K562 (cell line): ENCODE data around the gene SCP2. TPM values are rescaled to one million over a fixed set of nuclear protein-coding genes. Genes with fewer than 3 reads are reported as not detected.

Source experiments
- ATAC-seq: fragments of 200-7000 bp; cut with Tn5 transposase; 3 replicates; pipeline ENCODE4 v1.9.1; 2020; ENCODE audit warnings: moderate library complexity
- BruUV-seq: library from RNA; stranded (reverse); fragments of 400-500 nt; replicated peaks from 2 replicates; lab custom pipeline; 2021; lab: Mats Ljungman, UMichigan
- CTCF ChIA-PET: fragments of 300-600 bp; formaldehyde crosslinking; extraction: SDS; loops from one replicate; lab custom pipeline; 2021; ENCODE audit warnings: low intra/inter-chr PET ratio; lab: Yijun Ruan, JAX
- POLR2A ChIA-PET: fragments of 300-600, 350-650 bp; sonication (Branson Sonifier 250); formaldehyde crosslinking; extraction: SDS; loops from one replicate; lab custom pipeline; 2021; ENCODE audit warnings: antibody characterized with exemption, inconsistent platforms; lab: Yijun Ruan, JAX
- DNase-seq, 4 experiments: peaks; one replicate each; pipeline versions ENCODE4 v3.0.0 to v3.0.0-alpha.2; 2011 to 2018; ENCODE audit warnings: low spot score in 3 of 4, mixed read lengths in 3 of 4; ENCODE audit errors: extremely low read depth in 1 of 4
- FAIRE-seq: peaks from 2 replicates; lab custom pipeline; 2011; peaks lifted over from hg19 to GRCh38; lab: Jason Lieb, UNC
- H2AFZ ChIP-seq: 2 replicates; pipeline ENCODE4 v1.6.0; 2011; ENCODE audit warnings: low read depth, low read length, control low read depth, inconsistent platforms
- H3K27ac ChIP-seq: fragments of 200-600 bp; 3 replicates; pipeline ENCODE4 v1.8.0; 2011; ENCODE audit warnings: low read depth, mild to moderate bottlenecking, control low read depth, inconsistent platforms, low read length, moderate library complexity, mixed read lengths; ENCODE audit errors: extremely low read depth
- H3K27me3 ChIP-seq, 2 experiments: fragments of 300-600 bp in 1 of 2; 2 replicates in 1 of 2; 3 replicates in 1 of 2; pipeline versions ENCODE4 v1.6.0 to v1.8.0; 2011; ENCODE audit warnings: inconsistent platforms in 2 of 2, low read length in 2 of 2, mild to moderate bottlenecking in 1 of 2, mixed read lengths in 1 of 2, moderate library complexity in 1 of 2; ENCODE audit not compliant: control insufficient read depth in 2 of 2, insufficient read depth in 2 of 2
- H3K36me3 ChIP-seq: fragments of 300-600 bp; 3 replicates; pipeline ENCODE4 v1.8.0; 2011; ENCODE audit warnings: mild to moderate bottlenecking, low read length, inconsistent platforms; ENCODE audit not compliant: control insufficient read depth, insufficient read depth
- H3K4me1 ChIP-seq, 2 experiments: fragments of 200-600 bp in 1 of 2; replicated peaks in 1 of 2; 2 replicates in 1 of 2; 3 replicates in 1 of 2; pipeline versions ENCODE4 v1.5.1 to v1.8.0; 2011; ENCODE audit warnings: inconsistent platforms in 2 of 2, low read length in 2 of 2, mild to moderate bottlenecking in 1 of 2, mixed read lengths in 1 of 2, moderate library complexity in 1 of 2; ENCODE audit not compliant: control insufficient read depth in 2 of 2, insufficient read depth in 2 of 2
- H3K4me2 ChIP-seq: 2 replicates; pipeline ENCODE4 v1.6.1; 2011; ENCODE audit warnings: low read length, control low read depth, inconsistent platforms, mixed read lengths; ENCODE audit not compliant: insufficient read depth
- H3K4me3 ChIP-seq: fragments of 200-600 bp; sonication (generic), shearing (Covaris generic); 2 replicates; pipeline ENCODE4 v1.5.1; 2016; ENCODE audit warnings: control low read depth, inconsistent platforms
- H3K79me2 ChIP-seq: fragments of 200-600 bp; 3 replicates; pipeline ENCODE4 v1.8.0; 2011; ENCODE audit warnings: low read length, inconsistent platforms; ENCODE audit not compliant: control insufficient read depth, insufficient read depth
- H3K9ac ChIP-seq, 2 experiments: 2 replicates each; pipeline versions ENCODE4 v1.6.0 to v1.6.1; 2011; ENCODE audit warnings: low read depth in 2 of 2, low read length in 2 of 2, control low read depth in 1 of 2, inconsistent platforms in 1 of 2, mild to moderate bottlenecking in 1 of 2, mixed read lengths in 1 of 2; ENCODE audit not compliant: insufficient read depth in 1 of 2
- H3K9me1 ChIP-seq: one replicate; pipeline ENCODE4 v1.6.0; 2011; ENCODE audit warnings: inconsistent platforms, mild to moderate bottlenecking, low read length, moderate library complexity; ENCODE audit not compliant: control insufficient read depth, insufficient read depth
- H3K9me3 ChIP-seq: replicated peaks from 2 replicates; pipeline ENCODE4 v1.5.1; 2011; ENCODE audit warnings: low read depth, low read length, inconsistent platforms; ENCODE audit not compliant: control insufficient read depth, insufficient read depth
- H4K20me1 ChIP-seq: replicated peaks from 2 replicates; pipeline ENCODE4 v1.6.1; 2011; ENCODE audit warnings: low read length, inconsistent platforms, mixed read lengths; ENCODE audit not compliant: control insufficient read depth, insufficient read depth
- CREB3L1 ChIP-seq: fragments of 450-650 bp; IDR thresholded peaks from 2 replicates; pipeline ENCODE4 v1.6.1; 2014; ENCODE audit warnings: low read depth, mild to moderate bottlenecking, moderate library complexity, borderline replicate concordance
- CREB5 ChIP-seq: fragments of 250-450 bp; sonication (Bioruptor Pico); IDR thresholded peaks from 2 replicates; pipeline ENCODE4 v1.5.0; 2020; ENCODE audit warnings: mild to moderate bottlenecking
- CTCFL ChIP-seq: IDR thresholded peaks from 2 replicates; pipeline ENCODE4 v1.6.1; 2011; ENCODE audit warnings: borderline replicate concordance, low read depth, mild to moderate bottlenecking, moderate library complexity, low read length; ENCODE audit not compliant: insufficient read depth, poor library complexity, severe bottlenecking
- PTBP1 ChIP-seq: fragments of 200-400 bp; formaldehyde crosslinking; IDR thresholded peaks from 2 replicates; pipeline ENCODE4 v1.6.1; 2017; ENCODE audit warnings: low read depth, low read length
- SOX6 ChIP-seq: fragments of 450-650 bp; IDR thresholded peaks from 2 replicates; pipeline ENCODE4 v1.6.1; 2014; ENCODE audit warnings: mild to moderate bottlenecking
- TFE3 ChIP-seq: fragments of 450-650 bp; formaldehyde crosslinking; IDR thresholded peaks from 2 replicates; pipeline ENCODE4 v1.4.0; 2020; ENCODE audit warnings: mild to moderate bottlenecking, mixed read lengths
- ZKSCAN3 ChIP-seq: fragments of 250-450 bp; sonication (Bioruptor Pico); IDR thresholded peaks from 2 replicates; pipeline ENCODE4 v1.4.0; 2020
- WGBS: fragments of 100-300 bp; shearing (Covaris generic); methylation state at CpG from one replicate; pipeline ENCODE4 v1.1.6; 2016; ENCODE audit warnings: low coverage, mixed read lengths; ENCODE audit not compliant: insufficient coverage; ENCODE audit errors: missing lambda C conversion rate; 5-methylcytosine and 5-hydroxymethylcytosine counted together
- in situ Hi-C: fragments of 300-500 bp; cut with MboI; formaldehyde crosslinking; loops from 4 replicates; pipeline ENCODE4 v1.15.0; 2018; ENCODE audit warnings: inconsistent platforms, mixed read lengths
- intact Hi-C: fragments of 100-400 bp; cut with micrococcal nuclease; formaldehyde crosslinking; loops from 2 replicates; pipeline ENCODE4 v1.14.2; 2022
- polyA plus RNA-seq, 8 experiments: library from polyadenylated mRNA; depleted of rRNA in 4 of 8; stranded (reverse) in 5 of 8; unstranded in 3 of 8; fragments of >200 nt; fragmentation: Nextera tagmentation in 2 of 8; fragmentation: Illumina TruSeq in 1 of 8; extraction: Ambion mirVana in 2 of 8; extraction: Trizol in 1 of 8; gene quantifications; 2 replicates each; pipeline versions ENCODE4 v1.2.1 to v1.2.3, GENCODE V29; 2011 to 2014; ENCODE audit warnings: inconsistent platforms in 1 of 8, missing spikeins in 1 of 8
- total RNA-seq, 7 experiments: library from RNA; depleted of rRNA in 6 of 7; stranded (reverse); fragments of >200 nt in 6 of 7; fragmentation: Illumina TruSeq in 2 of 7; extraction: Trizol in 2 of 7; gene quantifications; 2 replicates each; pipeline versions ENCODE4 v1.2.1 to v1.2.3, GENCODE V29; 2011 to 2021; ENCODE audit warnings: low replicate concordance in 1 of 7

SCP2 gene
- total and polyA plus RNA-seq, 9 of the 15 experiments (the other 6 are each of a cell fraction or from before 2014, with no cell fraction given) = 63.8 to 258 (median 106) TPM

GRCh38 chr1:53049574-53049967 lies 122.5 kb downstream of the SCP2 start (continued):
- TF ChIP-seq CTCFL (no peak), ZKSCAN3 (CRISPR knock-in tag) (no peak), CREB3L1 (no peak)

- peaks cover 30% of the 10 kb centered on the region; the same call in 2 of the 3 replicates for H3K36me3 ChIP-seq
- peaks cover 3% of the 10 kb centered on the region for H3K9me1 ChIP-seq
- H3K27me3 ChIP-seq = no peaks in the 10 kb centered on the region
- ATAC-seq = no peak
- no peak overlapping the region for H3K9ac ChIP-seq
- H3K9me3 ChIP-seq = no peaks in the 10 kb centered on the region
- no TSS peak for BruUV-seq
- no peak for DNase-seq
- intact Hi-C loops = no loop called here
- no peak overlapping the region for H3K4me2 ChIP-seq
- in situ Hi-C loops = no loop called here
- peak; percentile 85 for TF ChIP-seq TFE3 (CRISPR knock-in tag)
- TF ChIP-seq SOX6 = no peak
- no peak for TF ChIP-seq PTBP1
- no peak for TF ChIP-seq CREB5 (CRISPR knock-in tag)
- ChIA-PET CTCF (no interaction called here), POLR2A (interaction anchor here (0.5 to 3.7 kb wide), 3 partner anchors 7 to 1408 kb away, joined by 3 to 13 read pairs (median 4); no protein-coding TSS in a partner anchor)
- no peak overlapping the region for H2AFZ ChIP-seq
- no peaks in the 10 kb centered on the region for H3K79me2 ChIP-seq
- H3K4me3 ChIP-seq = no peak overlapping the region
- WGBS = 95% methylated on average over 2 of the region's 2 CpGs
- H3K27ac ChIP-seq = no peak overlapping the region
- H3K4me1 ChIP-seq = peaks cover 10 to 32% of the 10 kb centered on the region in 2 experiments
- no peaks in the 10 kb centered on the region for H4K20me1 ChIP-seq
- no peak for FAIRE-seq
These were observed 123.2 kb downstream of the SCP2 start for GRCh38 chr1:53050310-53050709.
